ENCODE measurements around the gene PTCH1. TPM values are rescaled to one million over a fixed set of nuclear protein-coding genes. Genes with fewer than 3 reads are reported as not detected.

The PTCH1 gene
- total RNA-seq, 1 donor from 2014 or later = 33.3 TPM

DNA sequence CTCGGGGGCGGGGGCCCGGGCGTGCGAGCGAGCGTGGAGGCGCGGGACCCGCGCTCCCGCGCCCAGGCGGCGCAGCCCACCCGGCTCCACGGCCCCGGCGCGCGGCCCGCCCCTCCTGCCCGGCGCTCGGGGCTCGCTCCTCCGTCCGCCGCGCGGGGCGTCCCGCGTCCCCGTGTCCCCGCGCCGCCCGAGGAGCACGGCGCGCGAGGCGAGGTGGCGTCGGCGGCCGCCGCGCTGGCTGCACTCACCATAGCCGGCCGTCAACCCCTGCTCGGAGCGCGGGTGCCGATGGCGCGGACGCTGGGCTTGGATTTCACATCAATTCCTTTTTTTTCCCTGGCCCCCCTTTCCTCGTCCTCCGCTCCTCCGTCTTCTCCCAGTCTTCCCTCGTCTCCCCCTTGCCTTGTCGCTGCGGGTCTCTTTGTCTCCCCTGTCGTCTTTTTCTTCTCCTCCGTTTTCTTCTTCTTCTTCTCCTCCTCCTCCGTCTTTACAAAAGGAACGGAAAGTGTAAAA is 494 bp downstream of the PTCH1 start:
- H3K9me3 ChIP-seq = no peaks in the 10 kb centered on the region
- ATAC-seq = peak in 1 of 2 donors; percentile 40

DNA sequence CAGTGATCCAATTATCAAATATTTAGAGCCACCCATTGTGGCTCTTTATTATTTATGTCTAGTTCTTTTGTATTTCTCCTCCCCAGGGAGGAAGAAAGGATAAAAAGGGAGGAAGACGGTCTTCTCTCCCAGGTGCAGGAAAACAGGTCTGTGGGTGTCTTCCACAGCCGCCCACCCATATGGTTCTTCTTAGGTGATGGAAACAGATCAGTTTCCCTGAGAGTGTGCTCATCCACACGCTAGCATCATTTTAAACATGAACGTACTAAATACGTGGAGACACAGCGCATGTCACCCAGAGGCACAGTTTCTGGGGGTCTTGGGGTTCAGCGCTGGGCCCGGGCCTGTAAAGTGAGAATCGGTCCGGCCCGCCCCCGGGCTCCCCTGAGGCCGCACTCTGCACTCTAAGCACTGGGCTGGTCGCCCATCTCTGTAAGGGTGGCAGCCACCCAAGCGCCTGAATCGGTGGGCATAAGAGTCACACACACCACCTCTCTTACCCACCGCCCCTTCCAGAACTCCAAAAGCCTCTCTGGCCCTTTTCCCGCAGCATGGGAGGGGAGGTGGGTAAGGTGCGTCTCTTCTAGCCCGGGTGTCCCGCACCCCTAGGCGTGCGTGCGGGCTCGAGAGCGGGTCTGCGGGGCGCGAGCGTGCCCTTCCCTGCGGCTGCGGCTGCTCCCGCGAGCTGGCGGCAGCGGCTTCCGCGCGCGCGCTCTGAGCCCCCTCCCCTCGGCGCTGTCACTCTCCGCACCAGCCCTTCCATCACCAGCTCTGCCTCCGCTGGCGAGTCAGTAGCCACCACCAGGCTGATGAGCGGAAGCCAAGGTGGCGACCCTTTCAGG is 1.3 kb downstream of the PTCH1 start:
- H3K36me3 ChIP-seq = no peaks in the 10 kb centered on the region
- DNase-seq = no peak
- peaks cover 18% of the 10 kb centered on the region for H3K27me3 ChIP-seq (ENCODE audit: low read depth)
- peaks cover 16% of the 10 kb centered on the region for H3K4me1 ChIP-seq
- no peak for TF ChIP-seq CTCF (IDR thresholded peaks at IDR 0.05)
- peak overlapping the region; percentile 63 for H3K4me3 ChIP-seq
- no peaks in the 10 kb centered on the region for H3K9me3 ChIP-seq
- intact Hi-C loops (cut with DNase I) = no loop called here
- H3K27ac ChIP-seq = peak overlapping the region; percentile 41
- no peak for ATAC-seq

More for the DNA sequence above, 494 bp downstream of the PTCH1 start:
- H3K27me3 ChIP-seq (ENCODE audit: low read depth) = peaks cover 18% of the 10 kb centered on the region
- no peak for DNase-seq
- H3K4me1 ChIP-seq = peaks cover 16% of the 10 kb centered on the region
- H3K27ac ChIP-seq = peak overlapping the region; percentile 41
- intact Hi-C loops (cut with DNase I) = no loop called here
- H3K36me3 ChIP-seq = no peaks in the 10 kb centered on the region
- H3K4me3 ChIP-seq = peak overlapping the region; percentile 63
- TF ChIP-seq CTCF (IDR thresholded peaks at IDR 0.05) = no peak

- DNase-seq = no peak
Measured at GRCh38 chr9:95514342-95514741, 2.4 kb downstream of the PTCH1 start.

DNA sequence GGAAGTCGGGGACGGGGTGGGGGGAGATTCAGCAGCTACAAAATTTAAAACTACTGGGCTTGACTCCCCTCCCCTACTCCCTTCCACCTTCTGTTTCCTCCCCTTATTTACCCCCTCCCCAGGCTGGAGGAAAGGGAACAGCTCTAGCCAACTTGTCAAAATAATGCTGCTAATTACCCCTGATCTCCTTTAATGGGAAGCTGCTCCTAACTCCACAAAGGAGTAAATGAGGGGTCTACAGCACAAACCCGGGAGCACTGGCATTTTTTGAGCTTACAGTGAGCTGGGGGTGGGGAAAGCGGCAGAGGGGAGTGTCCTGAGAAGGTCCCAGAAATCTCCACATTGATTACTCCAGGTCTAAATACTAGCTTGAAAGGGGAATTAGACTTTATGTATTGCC is 3.1 kb downstream of the PTCH1 start:
- TF ChIP-seq CTCF (IDR thresholded peaks at IDR 0.05) = no peak

More at GRCh38 chr9:95514342-95514741, 2.4 kb downstream of the PTCH1 start:
- Histone ChIP-seq H3K27me3 (ENCODE audit: low read depth) (peaks cover 18% of the 10 kb centered on the region), H3K9me3 (no peaks in the 10 kb centered on the region), H3K4me1 (peaks cover 22% of the 10 kb centered on the region), H3K36me3 (no peaks in the 10 kb centered on the region), H3K4me3 (no peak overlapping the region), H3K27ac (no peak overlapping the region)
- ATAC-seq = no peak
- TF ChIP-seq CTCF (IDR thresholded peaks at IDR 0.05) = no peak
- intact Hi-C loops (cut with DNase I) = no loop called here

DNA sequence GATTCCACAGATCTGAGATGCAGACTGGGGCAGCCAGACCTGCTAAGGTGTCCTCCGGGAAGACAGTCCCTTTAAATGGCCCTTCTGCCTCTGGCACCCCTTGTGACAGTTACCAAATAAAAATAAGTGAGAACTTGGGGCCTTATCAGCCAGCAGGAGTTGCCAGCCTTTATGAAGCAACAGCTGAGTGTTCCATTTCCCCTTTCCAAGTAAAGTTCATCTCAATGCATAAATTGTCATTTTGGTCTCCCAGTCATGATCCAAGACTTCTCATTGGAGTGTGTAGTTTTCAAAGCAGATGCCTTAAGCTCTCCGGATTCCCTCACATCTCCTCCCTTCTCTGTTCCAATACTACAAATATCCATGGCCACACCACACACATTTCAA is 4.1 kb downstream of the PTCH1 start:
- no peak for DNase-seq

More for the DNA sequence above, 3.1 kb downstream of the PTCH1 start:
- Histone ChIP-seq H3K9me3 (no peaks in the 10 kb centered on the region), H3K27ac (no peak overlapping the region), H3K4me3 (no peak overlapping the region), H3K27me3 (ENCODE audit: low read depth) (peaks cover 18% of the 10 kb centered on the region), H3K4me1 (peaks cover 25% of the 10 kb centered on the region), H3K36me3 (no peaks in the 10 kb centered on the region)
- intact Hi-C loops (cut with DNase I) = no loop called here
- no peak for ATAC-seq
- DNase-seq = no peak

More for the DNA sequence above, 4.1 kb downstream of the PTCH1 start:
- Histone ChIP-seq H3K27me3 (ENCODE audit: low read depth) (peaks cover 18% of the 10 kb centered on the region), H3K36me3 (no peaks in the 10 kb centered on the region), H3K4me3 (peak overlapping the region; percentile 86), H3K9me3 (no peaks in the 10 kb centered on the region), H3K4me1 (peaks cover 25% of the 10 kb centered on the region), H3K27ac (no peak overlapping the region)
- intact Hi-C loops (cut with DNase I) = no loop called here
- TF ChIP-seq CTCF (IDR thresholded peaks at IDR 0.05) = no peak
- no peak for ATAC-seq
